Activated B cell treated with CpG ODN at 0.5 μM for 24 hours (primary cell): Measurements from ENCODE around the gene POPDC2. TPM values are rescaled to one million over a fixed set of nuclear protein-coding genes. Genes with fewer than 3 reads are reported as not detected.

Source experiments
- ATAC-seq: fragments of 200-7000 bp; cut with Tn5 transposase; one replicate; pipeline ENCODE4 v1.10.0; 2021; ENCODE audit warnings: low read depth, mild to moderate bottlenecking, moderate library complexity
- CTCF ChIA-PET: fragments of 350-600 bp; sonication (Branson Sonifier 250); formaldehyde crosslinking; loops from one replicate; lab custom pipeline; 2021; ENCODE audit warnings: antibody characterized with exemption; lab: Charles Lee
- POLR2A ChIA-PET: fragments of 350-600 bp; sonication (Branson Sonifier 250); formaldehyde crosslinking; loops from one replicate; lab custom pipeline; 2021; ENCODE audit warnings: antibody characterized with exemption; lab: Charles Lee
- DNase-seq: peaks from one replicate; pipeline ENCODE4 v3.0.0; 2022
- H3K27ac Mint-ChIP-seq: one replicate; pipeline ENCODE4 v1.8.0; 2020; ENCODE audit warnings: mixed read lengths
- H3K27me3 Mint-ChIP-seq: one replicate; pipeline ENCODE4 v1.8.0; 2021; ENCODE audit warnings: mixed read lengths
- H3K36me3 Mint-ChIP-seq: one replicate; pipeline ENCODE4 v1.8.0; 2021; ENCODE audit warnings: low read depth, mixed read lengths
- H3K4me1 Mint-ChIP-seq: one replicate; pipeline ENCODE4 v1.8.0; 2021; ENCODE audit warnings: mixed read lengths
- H3K4me3 Mint-ChIP-seq: one replicate; pipeline ENCODE4 v1.8.0; 2020; ENCODE audit warnings: mild to moderate bottlenecking, mixed read lengths
- H3K9me3 Mint-ChIP-seq: one replicate; pipeline ENCODE4 v1.8.0; 2020; ENCODE audit warnings: mixed read lengths
- intact Hi-C: fragments of 100-400 bp; cut with micrococcal nuclease; formaldehyde crosslinking; loops from one replicate; pipeline ENCODE4 v1.15.1; 2024
- total RNA-seq: library from RNA; stranded (reverse); gene quantifications from 2 replicates; pipeline ENCODE4 v1.2.3, GENCODE V29; 2022
- TF ChIP-seq, protein P1 (sequence below): fragments of 200-600 bp; IDR thresholded peaks from one replicate; pipeline ENCODE4 v1.8.0; 2022; ENCODE audit warnings: antibody characterized with exemption, mild to moderate bottlenecking

Gene POPDC2
- total RNA-seq, 1 donor from 2014 or later: 6.7 TPM

DNA sequence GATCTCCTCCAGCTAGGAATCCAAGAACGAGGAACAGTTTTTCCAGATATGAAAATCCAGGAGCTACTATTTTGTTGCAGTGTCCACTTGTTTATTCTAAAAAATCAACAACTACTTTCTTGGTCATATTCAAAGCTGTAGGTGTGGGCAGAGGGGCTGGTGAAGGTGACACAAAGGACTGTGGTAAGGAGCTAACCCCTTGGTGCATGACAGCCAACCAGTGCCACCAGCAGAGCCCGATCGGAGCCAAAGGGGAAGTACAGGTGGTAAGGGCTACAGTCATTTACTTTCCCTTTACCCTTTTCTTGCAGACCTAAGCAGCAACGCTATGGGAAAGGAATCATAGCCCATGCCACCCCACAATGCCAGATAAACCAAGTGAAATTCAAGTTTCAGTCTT is 32.0 kb downstream of the POPDC2 start:
- peak overlapping the region; percentile 73 for H3K4me3 Mint-ChIP-seq
- intact Hi-C loops: loop anchor here (1.0 to 2.0 kb wide), 5 partner anchors 36 to 72 kb away; partner anchors contain the start of gene COX17
- H3K27me3 Mint-ChIP-seq: no peaks in the 10 kb centered on the region
- H3K36me3 Mint-ChIP-seq: no peaks in the 10 kb centered on the region
- TF ChIP-seq, protein P1, sequence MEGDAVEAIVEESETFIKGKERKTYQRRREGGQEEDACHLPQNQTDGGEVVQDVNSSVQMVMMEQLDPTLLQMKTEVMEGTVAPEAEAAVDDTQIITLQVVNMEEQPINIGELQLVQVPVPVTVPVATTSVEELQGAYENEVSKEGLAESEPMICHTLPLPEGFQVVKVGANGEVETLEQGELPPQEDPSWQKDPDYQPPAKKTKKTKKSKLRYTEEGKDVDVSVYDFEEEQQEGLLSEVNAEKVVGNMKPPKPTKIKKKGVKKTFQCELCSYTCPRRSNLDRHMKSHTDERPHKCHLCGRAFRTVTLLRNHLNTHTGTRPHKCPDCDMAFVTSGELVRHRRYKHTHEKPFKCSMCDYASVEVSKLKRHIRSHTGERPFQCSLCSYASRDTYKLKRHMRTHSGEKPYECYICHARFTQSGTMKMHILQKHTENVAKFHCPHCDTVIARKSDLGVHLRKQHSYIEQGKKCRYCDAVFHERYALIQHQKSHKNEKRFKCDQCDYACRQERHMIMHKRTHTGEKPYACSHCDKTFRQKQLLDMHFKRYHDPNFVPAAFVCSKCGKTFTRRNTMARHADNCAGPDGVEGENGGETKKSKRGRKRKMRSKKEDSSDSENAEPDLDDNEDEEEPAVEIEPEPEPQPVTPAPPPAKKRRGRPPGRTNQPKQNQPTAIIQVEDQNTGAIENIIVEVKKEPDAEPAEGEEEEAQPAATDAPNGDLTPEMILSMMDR: no peak
- no peaks in the 10 kb centered on the region for H3K9me3 Mint-ChIP-seq
- H3K4me1 Mint-ChIP-seq: peaks cover 68% of the 10 kb centered on the region
- ATAC-seq (peak; percentile 84), DNase-seq (peak; percentile 43)
- peak overlapping the region; percentile 97 for H3K27ac Mint-ChIP-seq
- ChIA-PET CTCF (interaction anchor here (0.7 to 2.3 kb wide), 9 partner anchors 9 to 103 kb away, joined by 3 to 7 read pairs (median 3); partner anchors contain the start of gene CD80), POLR2A (interaction anchor here (0.9 to 4.4 kb wide), 13 partner anchors 9 to 333 kb away, joined by 3 to 51 read pairs (median 7); partner anchors contain the start of genes ADPRH, CD80, COX17 and TIMMDC1)

DNA sequence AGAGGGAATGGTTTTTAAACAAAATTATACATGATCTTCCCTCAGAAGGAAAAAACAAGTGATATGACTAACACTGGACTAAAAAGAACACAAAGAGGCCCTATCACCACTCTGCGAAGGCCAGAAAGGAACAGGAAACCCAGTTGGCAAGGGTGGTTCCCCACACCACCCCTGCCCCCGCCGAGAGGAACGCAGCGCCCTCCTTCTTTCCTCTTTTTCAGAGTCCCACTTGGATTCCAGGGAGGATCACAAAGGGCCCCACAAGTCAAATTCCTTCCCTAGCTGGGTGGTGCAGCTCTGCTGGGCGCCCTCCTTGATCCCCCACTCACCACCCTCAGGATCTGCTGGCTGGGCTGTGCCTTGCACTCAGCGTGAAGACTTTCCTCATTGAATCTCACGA is 32.9 kb downstream of the POPDC2 start:
- intact Hi-C loops: no loop called here
- DNase-seq (peak; percentile 22), ATAC-seq (peak; percentile 12)
- no peaks in the 10 kb centered on the region for H3K27me3 Mint-ChIP-seq
- TF ChIP-seq, protein P1: no peak
- H3K4me3 Mint-ChIP-seq: peak overlapping the region; percentile 73
- H3K27ac Mint-ChIP-seq: peak overlapping the region; percentile 97
- peaks cover 65% of the 10 kb centered on the region for H3K4me1 Mint-ChIP-seq
- ChIA-PET CTCF (interaction anchor here (0.6 to 2.3 kb wide), 5 partner anchors 10 to 102 kb away, joined by 3 to 7 read pairs (median 3); no protein-coding TSS in a partner anchor), POLR2A (interaction anchor here (0.6 to 4.4 kb wide), 14 partner anchors 10 to 332 kb away, joined by 3 to 51 read pairs (median 6); partner anchors contain the start of genes ADPRH, CD80, COX17 and TIMMDC1)
- no peaks in the 10 kb centered on the region for H3K9me3 Mint-ChIP-seq
- no peaks in the 10 kb centered on the region for H3K36me3 Mint-ChIP-seq

DNA sequence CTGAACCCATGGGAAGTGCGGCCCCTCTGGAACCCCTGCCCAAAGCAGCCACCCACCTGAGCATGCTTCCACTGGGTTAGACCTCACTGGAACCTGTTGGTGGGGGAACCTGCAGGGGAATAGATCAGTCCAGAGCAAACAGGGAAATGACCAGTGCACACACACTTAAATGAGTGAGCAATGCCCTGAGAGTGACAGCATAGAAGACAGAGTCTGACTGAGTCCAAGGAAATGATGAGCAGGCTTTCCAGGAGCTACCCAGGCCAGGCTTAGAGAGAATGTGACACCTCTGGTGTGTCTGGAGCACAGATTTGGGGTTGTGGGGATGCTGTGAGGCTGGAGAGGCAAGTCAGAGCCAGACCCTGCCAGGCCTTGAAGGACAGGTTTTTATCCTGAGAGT is 34.2 kb downstream of the POPDC2 start:
- intact Hi-C loops: no loop called here
- H3K4me3 Mint-ChIP-seq: no peak overlapping the region
- no peaks in the 10 kb centered on the region for H3K9me3 Mint-ChIP-seq
- ChIA-PET POLR2A (interaction anchor here (0.7 to 4.4 kb wide), 6 partner anchors 11 to 64 kb away, joined by 3 to 51 read pairs (median 5); no protein-coding TSS in a partner anchor), CTCF (interaction anchor here (2.3 kb wide), 1 partner anchor 37 kb away, joined by 7 read pairs; no protein-coding TSS in a partner anchor)
- H3K4me1 Mint-ChIP-seq: peaks cover 60% of the 10 kb centered on the region
- DNase-seq (no peak), ATAC-seq (no peak)
- H3K27me3 Mint-ChIP-seq: no peaks in the 10 kb centered on the region
- TF ChIP-seq, protein P1: no peak
- no peaks in the 10 kb centered on the region for H3K36me3 Mint-ChIP-seq
- H3K27ac Mint-ChIP-seq: peak overlapping the region; percentile 97

DNA sequence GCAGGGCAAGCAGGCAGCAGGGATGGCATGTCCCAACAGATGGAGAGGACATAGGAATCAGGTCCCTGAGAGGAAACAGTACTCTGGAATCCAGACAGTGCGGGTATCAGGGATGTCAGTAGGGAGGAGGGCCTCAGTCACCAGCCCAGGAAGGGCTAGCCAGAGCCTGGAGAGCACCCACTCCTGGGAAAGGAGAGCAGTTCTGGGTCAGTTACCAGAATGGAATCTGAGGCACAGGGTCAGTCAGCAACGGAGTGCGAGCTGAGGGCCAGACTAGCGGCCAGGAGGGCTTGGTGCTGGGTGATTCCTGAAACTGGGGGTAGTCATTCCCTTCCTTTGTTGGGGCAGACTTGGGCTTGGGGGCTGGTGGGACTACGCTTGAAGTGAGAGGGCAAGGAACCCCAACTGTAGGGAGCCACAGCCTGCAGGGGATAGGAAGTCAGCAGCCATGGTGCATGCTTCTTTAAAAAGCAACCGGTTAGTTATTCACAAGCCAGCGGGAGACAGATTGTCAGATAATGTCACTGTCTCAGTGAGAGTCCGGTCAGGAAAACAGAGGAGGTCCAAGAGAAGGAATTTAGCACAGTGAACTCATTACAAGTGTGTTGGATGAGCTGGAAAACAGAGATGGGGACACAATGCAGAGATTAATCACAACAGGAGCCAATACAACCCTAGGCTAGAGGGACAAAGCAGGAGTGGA is 34.8 kb downstream of the POPDC2 start:
- Mint-ChIP-seq H3K27ac (peak overlapping the region; percentile 13), H3K4me1 (peaks cover 55% of the 10 kb centered on the region), H3K36me3 (no peaks in the 10 kb centered on the region), H3K9me3 (no peaks in the 10 kb centered on the region), H3K27me3 (no peaks in the 10 kb centered on the region), H3K4me3 (no peak overlapping the region)
- DNase-seq: no peak
- TF ChIP-seq, protein P1: no peak
- CTCF ChIA-PET: no interaction called here
- ATAC-seq: no peak
- POLR2A ChIA-PET: interaction anchor here (1.1 kb wide), 1 partner anchor 26 kb away, joined by 3 read pairs; no protein-coding TSS in a partner anchor
- intact Hi-C loops: no loop called here
